OCI-LY7 (cell line): ENCODE measurements around the gene NUP93. TPM values are rescaled to one million over a fixed set of nuclear protein-coding genes. Genes with fewer than 3 reads are reported as not detected.
A peak's percentile ranks its signal among the peaks of the same experiment; 100 is the strongest.

ENCODE experiments used
- BruUV-seq: library from RNA; stranded (reverse); fragments of 400-500 nt; replicated peaks from 2 replicates; lab custom pipeline; 2021; lab: Mats Ljungman, UMichigan
- CTCF ChIA-PET: fragments of 300-600 bp; sonication (Branson Sonifier 250); formaldehyde crosslinking; loops from one replicate; lab custom pipeline; 2022; ENCODE audit warnings: antibody characterized with exemption; ENCODE audit not compliant: unreplicated experiment; lab: Charles Lee
- POLR2A ChIA-PET: fragments of 300-600 bp; sonication (Branson Sonifier 250); formaldehyde crosslinking; loops from one replicate; lab custom pipeline; 2022; ENCODE audit warnings: antibody characterized with exemption; lab: Charles Lee
- DNase-seq: peaks from one replicate; pipeline ENCODE4 v3.0.0-alpha.2; 2015; ENCODE audit warnings: low spot score
- H2AFZ ChIP-seq: fragments of 200-600 bp; sonication (generic), shearing (Covaris generic); 2 replicates; pipeline ENCODE4 v1.6.1; 2014; ENCODE audit warnings: mild to moderate bottlenecking, antibody characterized with exemption, low read length, moderate library complexity
- H3K27ac ChIP-seq: fragments of 200-600 bp; sonication (generic); 2 replicates; pipeline ENCODE4 v1.5.1; 2014; ENCODE audit warnings: mixed run types, low read depth, mild to moderate bottlenecking, moderate library complexity, low read length, inconsistent platforms; ENCODE audit not compliant: poor library complexity, severe bottlenecking
- H3K36me3 ChIP-seq: fragments of 200-600 bp; sonication (generic); 2 replicates; pipeline ENCODE4 v1.6.1; 2014; ENCODE audit warnings: mild to moderate bottlenecking, antibody characterized with exemption, low read length, moderate library complexity, mixed read lengths; ENCODE audit not compliant: insufficient read depth
- H3K4me1 ChIP-seq: fragments of 200-600 bp; sonication (generic); 2 replicates; pipeline ENCODE4 v1.5.1; 2014; ENCODE audit warnings: mild to moderate bottlenecking, low read length; ENCODE audit not compliant: insufficient read depth, poor library complexity, severe bottlenecking
- H3K4me2 ChIP-seq: fragments of 200-600 bp; sonication (generic); 2 replicates; pipeline ENCODE4 v1.6.1; 2014; ENCODE audit warnings: mild to moderate bottlenecking, low read length
- H3K4me3 ChIP-seq: fragments of 200-600 bp; sonication (generic); 2 replicates; pipeline ENCODE4 v1.5.1; 2014; ENCODE audit warnings: mild to moderate bottlenecking, low read depth, low read length; ENCODE audit not compliant: poor library complexity, severe bottlenecking
- H3K79me2 ChIP-seq: fragments of 200-600 bp; sonication (generic); 2 replicates; pipeline ENCODE4 v1.6.1; 2016; ENCODE audit warnings: low read depth, mild to moderate bottlenecking, low read length, moderate library complexity, mixed read lengths; ENCODE audit not compliant: insufficient read depth
- H3K9me2 ChIP-seq: fragments of 200-600 bp; sonication (generic); 2 replicates; pipeline ENCODE4 v1.6.1; 2016; ENCODE audit warnings: mild to moderate bottlenecking, low read length, mixed read lengths; ENCODE audit not compliant: insufficient read depth
- H3K9me3 ChIP-seq: fragments of 200-600 bp; sonication (generic); 2 replicates; pipeline ENCODE4 v1.6.1; 2014; ENCODE audit warnings: mild to moderate bottlenecking, mixed run types, low read length, mixed read lengths
- H4K20me1 ChIP-seq: fragments of 200-600 bp; sonication (generic); 2 replicates; pipeline ENCODE4 v1.6.1; 2014; ENCODE audit warnings: mild to moderate bottlenecking, antibody characterized with exemption, low read length, moderate library complexity, mixed read lengths; ENCODE audit not compliant: insufficient read depth
- CTCF ChIP-seq: fragments of 200-600 bp; sonication (generic); conservative IDR thresholded peaks from 2 replicates; pipeline ENCODE4 v1.5.1; 2014; ENCODE audit warnings: mild to moderate bottlenecking, antibody characterized with exemption, low read length, moderate library complexity, mixed read lengths
- EZH2phosphoT487 ChIP-seq: fragments of 200-600 bp; sonication (generic); IDR thresholded peaks from 2 replicates; pipeline ENCODE4 v1.6.1; 2018; ENCODE audit warnings: low read depth, borderline replicate concordance, mild to moderate bottlenecking, mixed run types, antibody characterized with exemption, low read length, moderate library complexity, mixed read lengths
- intact Hi-C: fragments of 100-400 bp; cut with micrococcal nuclease; formaldehyde crosslinking; loops from one replicate; pipeline ENCODE4 v1.10.0; 2022; ENCODE audit not compliant: unreplicated experiment
- total RNA-seq, 2 experiments: library from RNA; depleted of rRNA in 1 of 2; stranded (reverse); fragments of >200 nt in 1 of 2; shearing (Covaris generic) in 1 of 2; gene quantifications; 2 replicates each; pipeline ENCODE4 v1.2.3, GENCODE V29; 2014 to 2022

The NUP93 gene
- total RNA-seq, 2 experiments from 2014 or later: 119 to 183 TPM

DNA sequence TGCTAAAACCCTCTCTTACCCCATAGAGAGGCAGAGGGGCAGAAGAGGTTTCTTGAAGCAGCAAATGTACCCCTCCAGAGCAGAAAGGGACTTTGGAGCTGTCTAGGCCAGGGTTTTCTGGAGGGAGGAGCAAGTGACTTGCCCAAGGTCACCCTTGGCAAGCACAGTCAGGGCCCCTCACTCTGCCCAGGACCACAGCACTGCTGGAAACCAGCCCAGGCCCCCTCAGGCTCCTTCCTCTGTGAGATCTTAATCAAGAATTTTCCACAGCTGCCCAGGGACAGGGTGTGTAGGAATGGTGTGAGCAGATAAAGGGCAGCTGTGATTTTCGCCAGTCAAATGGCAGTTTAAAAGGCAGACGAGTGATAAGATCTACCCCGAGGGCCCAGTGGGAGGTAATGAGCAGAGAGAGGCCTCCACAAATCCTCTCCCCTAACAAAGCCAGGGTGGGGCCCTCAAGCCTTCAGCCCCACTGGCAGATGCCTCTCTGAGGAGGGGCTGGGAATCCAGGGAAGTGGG is 131.2 kb downstream of the NUP93 start:
- no peaks in the 10 kb centered on the region for H3K9me3 ChIP-seq
- peak overlapping the region; percentile 48 for H3K4me3 ChIP-seq
- TF ChIP-seq EZH2phosphoT487 (no peak), CTCF (no peak)
- H3K4me1 ChIP-seq: peaks cover 47% of the 10 kb centered on the region
- peak overlapping the region; percentile 85 for H3K27ac ChIP-seq
- peak overlapping the region; percentile 75 for H3K4me2 ChIP-seq
- H3K79me2 ChIP-seq: no peaks in the 10 kb centered on the region
- intact Hi-C loops: loop anchor here (5.0 kb wide), 1 partner anchor 181 kb away; no protein-coding TSS in a partner anchor
- ChIA-PET CTCF (interaction anchor here (1.0 to 1.5 kb wide), 2 partner anchors 8 to 69 kb away, joined by 4 read pairs; no protein-coding TSS in a partner anchor), POLR2A (interaction anchor here (0.8 to 1.1 kb wide), 3 partner anchors 69 to 89 kb away, joined by 3 read pairs; no protein-coding TSS in a partner anchor)
- peak overlapping the region; percentile 68 for H2AFZ ChIP-seq
- H3K36me3 ChIP-seq: no peaks in the 10 kb centered on the region
- H4K20me1 ChIP-seq: no peaks in the 10 kb centered on the region
- BruUV-seq: no TSS peak
- peak; percentile 29 for DNase-seq
- H3K9me2 ChIP-seq: no peaks in the 10 kb centered on the region

- intact Hi-C loops: loop anchor here (5.0 kb wide), 1 partner anchor 181 kb away; no protein-coding TSS in a partner anchor
- no TSS peak for BruUV-seq
Measured at GRCh38 chr16:56861756-56862155, 131.8 kb downstream of the NUP93 start.

More at GRCh38 chr16:56861756-56862155, 131.8 kb downstream of the NUP93 start:
- no peaks in the 10 kb centered on the region for H3K9me3 ChIP-seq
- POLR2A ChIA-PET: interaction anchor here (0.8 to 1.9 kb wide), 3 partner anchors 69 to 92 kb away, joined by 3 to 7 read pairs (median 3); no protein-coding TSS in a partner anchor
- peak overlapping the region; percentile 85 for H3K27ac ChIP-seq
- CTCF ChIA-PET: no interaction called here
- no peaks in the 10 kb centered on the region for H4K20me1 ChIP-seq
- no peaks in the 10 kb centered on the region for H3K36me3 ChIP-seq
- H3K79me2 ChIP-seq: no peaks in the 10 kb centered on the region
- H3K9me2 ChIP-seq: no peaks in the 10 kb centered on the region
- no peak overlapping the region for H3K4me3 ChIP-seq
- peak overlapping the region; percentile 68; the same call in 1 of the 2 replicates for H2AFZ ChIP-seq
- DNase-seq: no peak
- no peak for TF ChIP-seq CTCF
- TF ChIP-seq EZH2phosphoT487: no peak
- peaks cover 47% of the 10 kb centered on the region for H3K4me1 ChIP-seq
- H3K4me2 ChIP-seq: peak overlapping the region; percentile 75; the same call in 1 of the 2 replicates
